Gastroesophageal sphincter (tissue), 3 donors: ENCODE data around the gene VIPR2.

Experiments used
- POLR2A ChIP-seq, 2 donors: fragments of 450-650 bp; IDR thresholded peaks; one replicate each; pipeline ENCODE4 v1.6.1; 2017; ENCODE audit warnings: antibody characterized with exemption in 2 of 2, mild to moderate bottlenecking in 2 of 2, moderate library complexity in 1 of 2
- POLR2AphosphoS5 ChIP-seq: sonication (generic); formaldehyde crosslinking; IDR thresholded peaks from one replicate; pipeline ENCODE4 v1.6.1; 2017; ENCODE audit warnings: antibody characterized with exemption
- TF ChIP-seq, protein P1 (sequence below), 4 experiments: fragments of 200-600 bp in 2 of 4; fragments of 450-650 bp in 2 of 4; sonication (generic) in 1 of 4; IDR thresholded peaks; one replicate each; pipeline ENCODE4 v1.5.1; 2017 to 2019; ENCODE audit warnings: antibody characterized with exemption in 4 of 4, mild to moderate bottlenecking in 2 of 4, moderate library complexity in 2 of 4

DNA sequence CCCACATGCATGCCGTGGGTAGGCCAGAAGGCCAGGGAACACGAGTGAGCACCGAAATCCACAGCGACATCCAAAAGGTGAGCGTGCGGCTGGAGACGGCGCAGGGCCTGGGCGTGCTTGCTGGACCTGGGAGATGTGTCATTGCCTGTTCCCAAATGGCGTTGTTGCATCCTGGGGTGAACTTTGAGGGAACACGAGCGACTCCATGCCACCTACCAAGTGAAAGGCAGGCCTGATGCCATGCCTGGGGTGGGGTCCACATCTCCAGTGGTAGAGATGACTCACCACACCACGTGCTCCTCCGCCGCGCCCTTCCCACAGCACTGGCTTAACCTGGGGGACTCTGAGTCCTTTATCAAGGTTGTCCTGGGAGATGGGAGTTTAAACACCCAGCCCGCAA is 24.7 kb upstream of the VIPR2 start:
- TF ChIP-seq POLR2A (IDR thresholded peaks at IDR 0.05) (no peak), POLR2AphosphoS5 (no peak)
- TF ChIP-seq, protein P1, sequence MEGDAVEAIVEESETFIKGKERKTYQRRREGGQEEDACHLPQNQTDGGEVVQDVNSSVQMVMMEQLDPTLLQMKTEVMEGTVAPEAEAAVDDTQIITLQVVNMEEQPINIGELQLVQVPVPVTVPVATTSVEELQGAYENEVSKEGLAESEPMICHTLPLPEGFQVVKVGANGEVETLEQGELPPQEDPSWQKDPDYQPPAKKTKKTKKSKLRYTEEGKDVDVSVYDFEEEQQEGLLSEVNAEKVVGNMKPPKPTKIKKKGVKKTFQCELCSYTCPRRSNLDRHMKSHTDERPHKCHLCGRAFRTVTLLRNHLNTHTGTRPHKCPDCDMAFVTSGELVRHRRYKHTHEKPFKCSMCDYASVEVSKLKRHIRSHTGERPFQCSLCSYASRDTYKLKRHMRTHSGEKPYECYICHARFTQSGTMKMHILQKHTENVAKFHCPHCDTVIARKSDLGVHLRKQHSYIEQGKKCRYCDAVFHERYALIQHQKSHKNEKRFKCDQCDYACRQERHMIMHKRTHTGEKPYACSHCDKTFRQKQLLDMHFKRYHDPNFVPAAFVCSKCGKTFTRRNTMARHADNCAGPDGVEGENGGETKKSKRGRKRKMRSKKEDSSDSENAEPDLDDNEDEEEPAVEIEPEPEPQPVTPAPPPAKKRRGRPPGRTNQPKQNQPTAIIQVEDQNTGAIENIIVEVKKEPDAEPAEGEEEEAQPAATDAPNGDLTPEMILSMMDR (IDR thresholded peaks at IDR 0.05): no peak
